K562 (cell line): ENCODE results near the gene UBE2E3. TPM values are rescaled to one million over a fixed set of nuclear protein-coding genes. Genes with fewer than 3 reads are reported as not detected.
"Not testable (repeated sequence)": the region's sequence is repeated elsewhere in the genome, so short reads cannot be mapped to it uniquely, and the experiment has no call there.

Source experiments
- ATAC-seq: fragments of 200-7000 bp; cut with Tn5 transposase; 3 replicates; pipeline ENCODE4 v1.9.1; 2020; ENCODE audit warnings: moderate library complexity
- BruUV-seq: library from RNA; stranded (reverse); fragments of 400-500 nt; replicated peaks from 2 replicates; lab custom pipeline; 2021; lab: Mats Ljungman, UMichigan
- CTCF ChIA-PET: fragments of 300-600 bp; formaldehyde crosslinking; extraction: SDS; loops from one replicate; lab custom pipeline; 2021; ENCODE audit warnings: low intra/inter-chr PET ratio; lab: Yijun Ruan, JAX
- POLR2A ChIA-PET: fragments of 300-600, 350-650 bp; sonication (Branson Sonifier 250); formaldehyde crosslinking; extraction: SDS; loops from one replicate; lab custom pipeline; 2021; ENCODE audit warnings: antibody characterized with exemption, inconsistent platforms; lab: Yijun Ruan, JAX
- DNase-seq, 4 experiments: peaks; one replicate each; pipeline versions ENCODE4 v3.0.0 to v3.0.0-alpha.2; 2011 to 2018; ENCODE audit warnings: low spot score in 3 of 4, mixed read lengths in 3 of 4; ENCODE audit errors: extremely low read depth in 1 of 4
- FAIRE-seq: peaks from 2 replicates; lab custom pipeline; 2011; peaks lifted over from hg19 to GRCh38; lab: Jason Lieb, UNC
- H2AFZ ChIP-seq: 2 replicates; pipeline ENCODE4 v1.6.0; 2011; ENCODE audit warnings: low read depth, low read length, control low read depth, inconsistent platforms
- H3K27ac ChIP-seq: fragments of 200-600 bp; 3 replicates; pipeline ENCODE4 v1.8.0; 2011; ENCODE audit warnings: low read depth, mild to moderate bottlenecking, control low read depth, inconsistent platforms, low read length, moderate library complexity, mixed read lengths; ENCODE audit errors: extremely low read depth
- H3K27me3 ChIP-seq, 2 experiments: fragments of 300-600 bp in 1 of 2; 2 replicates in 1 of 2; 3 replicates in 1 of 2; pipeline versions ENCODE4 v1.6.0 to v1.8.0; 2011; ENCODE audit warnings: inconsistent platforms in 2 of 2, low read length in 2 of 2, mild to moderate bottlenecking in 1 of 2, mixed read lengths in 1 of 2, moderate library complexity in 1 of 2; ENCODE audit not compliant: control insufficient read depth in 2 of 2, insufficient read depth in 2 of 2
- H3K36me3 ChIP-seq: fragments of 300-600 bp; 3 replicates; pipeline ENCODE4 v1.8.0; 2011; ENCODE audit warnings: mild to moderate bottlenecking, low read length, inconsistent platforms; ENCODE audit not compliant: control insufficient read depth, insufficient read depth
- H3K4me1 ChIP-seq, 2 experiments: fragments of 200-600 bp in 1 of 2; replicated peaks in 1 of 2; 2 replicates in 1 of 2; 3 replicates in 1 of 2; pipeline versions ENCODE4 v1.5.1 to v1.8.0; 2011; ENCODE audit warnings: inconsistent platforms in 2 of 2, low read length in 2 of 2, mild to moderate bottlenecking in 1 of 2, mixed read lengths in 1 of 2, moderate library complexity in 1 of 2; ENCODE audit not compliant: control insufficient read depth in 2 of 2, insufficient read depth in 2 of 2
- H3K4me2 ChIP-seq: 2 replicates; pipeline ENCODE4 v1.6.1; 2011; ENCODE audit warnings: low read length, control low read depth, inconsistent platforms, mixed read lengths; ENCODE audit not compliant: insufficient read depth
- H3K4me3 ChIP-seq: fragments of 200-600 bp; sonication (generic), shearing (Covaris generic); 2 replicates; pipeline ENCODE4 v1.5.1; 2016; ENCODE audit warnings: control low read depth, inconsistent platforms
- H3K79me2 ChIP-seq: fragments of 200-600 bp; 3 replicates; pipeline ENCODE4 v1.8.0; 2011; ENCODE audit warnings: low read length, inconsistent platforms; ENCODE audit not compliant: control insufficient read depth, insufficient read depth
- H3K9ac ChIP-seq, 2 experiments: 2 replicates each; pipeline versions ENCODE4 v1.6.0 to v1.6.1; 2011; ENCODE audit warnings: low read depth in 2 of 2, low read length in 2 of 2, control low read depth in 1 of 2, inconsistent platforms in 1 of 2, mild to moderate bottlenecking in 1 of 2, mixed read lengths in 1 of 2; ENCODE audit not compliant: insufficient read depth in 1 of 2
- H3K9me1 ChIP-seq: one replicate; pipeline ENCODE4 v1.6.0; 2011; ENCODE audit warnings: inconsistent platforms, mild to moderate bottlenecking, low read length, moderate library complexity; ENCODE audit not compliant: control insufficient read depth, insufficient read depth
- H3K9me3 ChIP-seq: replicated peaks from 2 replicates; pipeline ENCODE4 v1.5.1; 2011; ENCODE audit warnings: low read depth, low read length, inconsistent platforms; ENCODE audit not compliant: control insufficient read depth, insufficient read depth
- H4K20me1 ChIP-seq: replicated peaks from 2 replicates; pipeline ENCODE4 v1.6.1; 2011; ENCODE audit warnings: low read length, inconsistent platforms, mixed read lengths; ENCODE audit not compliant: control insufficient read depth, insufficient read depth
- CBX2 ChIP-seq: fragments of 200-600 bp; sonication (generic); IDR thresholded peaks from one replicate; pipeline ENCODE4 v1.6.1; 2012; ENCODE audit warnings: mild to moderate bottlenecking, low read length, inconsistent platforms; ENCODE audit not compliant: insufficient read depth, poor library complexity, severe bottlenecking
- CEBPZ ChIP-seq: fragments of 150-350 bp; IDR thresholded peaks from 2 replicates; pipeline ENCODE4 v1.6.1; 2014; ENCODE audit warnings: low read depth, mild to moderate bottlenecking, low read length, borderline replicate concordance
- CHD1 ChIP-seq: fragments of 200-600 bp; sonication (generic); IDR thresholded peaks from one replicate; pipeline ENCODE4 v1.6.1; 2012; ENCODE audit warnings: mild to moderate bottlenecking, moderate library complexity, low read length, inconsistent platforms
- MITF ChIP-seq: IDR thresholded peaks from 2 replicates; pipeline ENCODE4 v1.6.1; 2014; ENCODE audit warnings: antibody characterized with exemption
- PTBP1 ChIP-seq: fragments of 200-400 bp; formaldehyde crosslinking; IDR thresholded peaks from 2 replicates; pipeline ENCODE4 v1.6.1; 2017; ENCODE audit warnings: low read depth, low read length
- SRSF3 ChIP-seq: fragments of 200-400 bp; formaldehyde crosslinking; IDR thresholded peaks from 2 replicates; pipeline ENCODE4 v1.6.1; 2016; ENCODE audit warnings: mild to moderate bottlenecking, low read length, moderate library complexity; ENCODE audit not compliant: insufficient read depth
- ZNF696 ChIP-seq: fragments of 250-450 bp; sonication (Bioruptor Pico); conservative IDR thresholded peaks from 2 replicates; pipeline ENCODE4 v1.4.0; 2020; ENCODE audit warnings: mild to moderate bottlenecking, moderate library complexity
- WGBS: fragments of 100-300 bp; shearing (Covaris generic); methylation state at CpG from one replicate; pipeline ENCODE4 v1.1.6; 2016; ENCODE audit warnings: low coverage, mixed read lengths; ENCODE audit not compliant: insufficient coverage; ENCODE audit errors: missing lambda C conversion rate; 5-methylcytosine and 5-hydroxymethylcytosine counted together
- in situ Hi-C: fragments of 300-500 bp; cut with MboI; formaldehyde crosslinking; loops from 4 replicates; pipeline ENCODE4 v1.15.0; 2018; ENCODE audit warnings: inconsistent platforms, mixed read lengths
- intact Hi-C: fragments of 100-400 bp; cut with micrococcal nuclease; formaldehyde crosslinking; loops from 2 replicates; pipeline ENCODE4 v1.14.2; 2022
- polyA plus RNA-seq, 8 experiments: library from polyadenylated mRNA; depleted of rRNA in 4 of 8; stranded (reverse) in 5 of 8; unstranded in 3 of 8; fragments of >200 nt; fragmentation: Nextera tagmentation in 2 of 8; fragmentation: Illumina TruSeq in 1 of 8; extraction: Ambion mirVana in 2 of 8; extraction: Trizol in 1 of 8; gene quantifications; 2 replicates each; pipeline versions ENCODE4 v1.2.1 to v1.2.3, GENCODE V29; 2011 to 2014; ENCODE audit warnings: inconsistent platforms in 1 of 8, missing spikeins in 1 of 8
- total RNA-seq, 7 experiments: library from RNA; depleted of rRNA in 6 of 7; stranded (reverse); fragments of >200 nt in 6 of 7; fragmentation: Illumina TruSeq in 2 of 7; extraction: Trizol in 2 of 7; gene quantifications; 2 replicates each; pipeline versions ENCODE4 v1.2.1 to v1.2.3, GENCODE V29; 2011 to 2021; ENCODE audit warnings: low replicate concordance in 1 of 7

Gene UBE2E3
- total and polyA plus RNA-seq, 9 of the 15 experiments (the other 6 are each of a cell fraction or from before 2014, with no cell fraction given), result 58.2 to 173 (median 78.0) TPM

GRCh38 chr2:181085734-181086133, 105.3 kb downstream of the UBE2E3 start:
- H3K4me1 ChIP-seq, result no peaks in the 10 kb centered on the region
- no peaks in the 10 kb centered on the region for H3K9me3 ChIP-seq
- H2AFZ ChIP-seq, result no peak overlapping the region
- H3K9me1 ChIP-seq, result no peaks in the 10 kb centered on the region
- ChIA-PET CTCF (no interaction called here), POLR2A (no interaction called here)
- ATAC-seq, result no peak
- no peak for DNase-seq
- H4K20me1 ChIP-seq, result no peaks in the 10 kb centered on the region
- TF ChIP-seq PTBP1, result no peak
- TF ChIP-seq CHD1, result no peak
- no peak for TF ChIP-seq CEBPZ
- TF ChIP-seq SRSF3, result no peak
- no peak for TF ChIP-seq MITF
- no peak for TF ChIP-seq ZNF696 (CRISPR knock-in tag)
- no peak for TF ChIP-seq CBX2
- no peak overlapping the region for H3K4me2 ChIP-seq
- H3K9ac ChIP-seq, result no peak overlapping the region
- no TSS peak for BruUV-seq
- FAIRE-seq, result no peak
- no peak overlapping the region for H3K27ac ChIP-seq
- no peaks in the 10 kb centered on the region for H3K36me3 ChIP-seq
- in situ Hi-C loops, result no loop called here
- intact Hi-C loops, result no loop called here
- H3K79me2 ChIP-seq, result no peaks in the 10 kb centered on the region
- no peaks in the 10 kb centered on the region for H3K27me3 ChIP-seq
- 0% methylated on average over 1 of the region's 1 CpG for WGBS
- H3K4me3 ChIP-seq, result no peak overlapping the region

- H3K4me3 ChIP-seq, H3K27me3 ChIP-seq, H3K27ac ChIP-seq, H3K79me2 ChIP-seq, H3K4me2 ChIP-seq, intact Hi-C loops, POLR2A ChIA-PET, H4K20me1 ChIP-seq, H3K9me3 ChIP-seq, DNase-seq, FAIRE-seq, H3K9ac ChIP-seq, BruUV-seq, H3K36me3 ChIP-seq, H2AFZ ChIP-seq, in situ Hi-C loops, ATAC-seq, H3K4me1 ChIP-seq, CTCF ChIA-PET, H3K9me1 ChIP-seq: not testable (repeated sequence)
- WGBS, result 3% methylated on average over 4 of the region's 4 CpGs
Measured at GRCh38 chr2:181091920-181092319, 111.5 kb downstream of the UBE2E3 start.
